Measurements from ENCODE around the gene ABRACL.

- no peak for TF ChIP-seq CTCF (IDR thresholded peaks at IDR 0.05)
- no peak for TF ChIP-seq POLR2A (IDR thresholded peaks at IDR 0.05)
- TF ChIP-seq POLR2AphosphoS5 (IDR thresholded peaks at IDR 0.05): no peak
These were observed 31.8 kb downstream of the ABRACL start for GRCh38 chr6:139060332-139060731.
